GM21737 (cell line): ENCODE results near the gene MED14.

Experiments
- ATAC-seq: cut with Tn5 transposase; IDR thresholded peaks from one replicate; pipeline ENCODE4 v1.9.1; 2021; ENCODE audit warnings: mild to moderate bottlenecking, moderate library complexity; ENCODE audit not compliant: unreplicated experiment

MED14 gene

GRCh38 chrX:40617566-40617965 lies 117.8 kb downstream of the MED14 start:
- ATAC-seq = no peak

DNA sequence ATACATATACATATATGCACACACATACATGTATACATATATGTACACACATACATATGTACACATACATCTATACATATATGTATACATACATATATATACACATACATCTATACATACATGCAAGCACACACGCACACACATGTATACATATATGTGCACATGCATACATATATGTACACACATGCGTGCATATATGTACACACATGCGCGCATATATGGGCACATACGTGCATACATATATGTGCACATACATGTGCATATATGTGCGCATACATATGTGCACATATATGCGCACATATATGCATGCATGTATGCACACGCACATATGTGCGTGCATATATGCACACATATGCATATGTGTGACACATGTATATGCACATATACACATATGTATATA lies 119.4 kb downstream of the MED14 start:
- no peak for ATAC-seq

DNA sequence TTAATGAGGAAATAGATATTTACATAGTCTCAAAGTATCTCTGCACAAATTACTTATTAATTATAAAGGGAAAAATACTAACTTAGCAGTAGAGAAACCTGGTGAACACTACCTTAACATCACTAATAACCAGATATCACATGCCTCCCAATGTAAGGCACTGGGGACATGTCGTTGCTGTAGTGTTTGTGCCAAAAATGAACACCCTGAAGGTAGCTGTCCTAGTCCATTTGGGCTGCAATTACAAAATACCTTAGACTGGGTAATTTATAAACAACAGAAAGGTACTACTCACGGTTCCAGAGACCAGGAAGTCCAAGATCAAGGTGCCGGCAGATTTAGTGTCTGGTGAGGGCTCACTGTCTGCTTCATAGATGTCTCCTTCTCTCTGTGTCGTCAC lies 122.8 kb downstream of the MED14 start:
- no peak for ATAC-seq

DNA sequence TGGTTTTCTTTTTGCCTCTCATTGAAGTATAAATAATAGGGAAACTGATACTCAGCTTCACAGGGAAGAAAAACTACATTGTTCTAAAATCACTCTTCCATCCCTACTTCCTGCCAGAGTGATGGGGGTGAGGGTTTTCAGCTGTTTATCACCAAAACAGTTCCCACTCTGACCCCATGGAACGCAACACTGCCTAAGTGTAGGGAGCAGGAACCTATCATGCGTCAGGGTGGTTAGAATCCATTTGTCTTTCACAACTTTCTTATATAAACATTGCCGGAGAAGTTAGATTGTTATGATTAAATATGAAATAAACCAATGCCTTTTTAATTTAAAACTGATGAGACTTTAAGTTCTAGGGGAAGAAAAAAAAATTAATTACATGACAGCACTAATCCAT lies 128.0 kb downstream of the MED14 start:
- no peak for ATAC-seq

DNA sequence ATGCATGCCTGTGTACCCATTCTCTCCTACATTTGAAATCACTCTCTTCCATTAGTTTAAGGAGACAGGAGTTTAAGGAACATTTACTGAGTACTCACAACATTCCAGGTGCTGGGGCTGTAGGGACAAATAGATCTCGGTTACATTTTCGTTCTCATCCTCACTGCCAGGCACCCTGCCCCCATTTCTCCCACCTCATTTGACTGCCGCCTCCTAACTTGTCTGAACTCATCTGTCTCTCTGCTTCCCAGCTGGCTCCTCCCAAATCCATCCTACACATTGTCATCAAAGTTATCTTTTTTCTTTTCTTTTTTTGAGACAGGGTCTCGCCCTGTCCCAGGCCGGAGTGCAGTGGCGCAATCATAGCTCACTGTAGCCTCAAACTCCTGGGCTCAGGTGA lies 131.9 kb downstream of the MED14 start:
- ATAC-seq = no peak
